Breast epithelium (tissue), 4 donors: ENCODE results near the gene STARD13. TPM values are rescaled to one million over a fixed set of nuclear protein-coding genes. Genes with fewer than 3 reads are reported as not detected.

ENCODE experiments used
- DNase-seq, 2 donors: peaks; one replicate each; pipeline ENCODE4 v3.0.0-alpha.2; 2019; ENCODE audit warnings: low spot score in 2 of 2
- H3K27ac ChIP-seq, 2 donors: fragments of 200-600 bp; sonication (generic) in 1 of 2; one replicate each; pipeline ENCODE4 v1.5.1; 2016 to 2019; ENCODE audit warnings: mild to moderate bottlenecking in 1 of 2
- H3K27me3 ChIP-seq, 2 donors: fragments of 200-600 bp; sonication (generic) in 1 of 2; one replicate each; pipeline versions ENCODE4 v1.5.1 to v1.6.0; 2017 to 2019; ENCODE audit warnings: control low read depth in 1 of 2, mild to moderate bottlenecking in 1 of 2
- H3K36me3 ChIP-seq: fragments of 200-600 bp; one replicate; pipeline ENCODE4 v1.5.1; 2019
- H3K4me1 ChIP-seq, 2 donors: fragments of 200-600 bp; sonication (generic); one replicate each; pipeline ENCODE4 v1.5.1; 2016 to 2019; ENCODE audit warnings: control low read depth in 1 of 2
- H3K4me3 ChIP-seq, 3 donors: fragments of 200-600 bp; sonication (generic); 1 replicate in 2 of 3; 2 replicates in 1 of 3; pipeline ENCODE4 v1.5.1; 2016 to 2019; ENCODE audit warnings: mild to moderate bottlenecking in 3 of 3, moderate library complexity in 2 of 3
- H3K9me3 ChIP-seq, 2 donors: fragments of 200-600 bp; sonication (generic) in 1 of 2; one replicate each; pipeline ENCODE4 v1.5.1; 2016 to 2019; ENCODE audit warnings: control low read depth in 1 of 2
- CTCF ChIP-seq, 3 donors: fragments of 450-650 bp; IDR thresholded peaks; one replicate each; pipeline ENCODE4 v1.5.1; 2016 to 2017; ENCODE audit warnings: antibody characterized with exemption in 3 of 3, mild to moderate bottlenecking in 3 of 3, moderate library complexity in 3 of 3
- POLR2A ChIP-seq: fragments of 450-650 bp; IDR thresholded peaks from one replicate; pipeline ENCODE4 v1.6.1; 2016; ENCODE audit warnings: antibody characterized with exemption, mild to moderate bottlenecking, moderate library complexity
- POLR2AphosphoS5 ChIP-seq, 3 donors: sonication (generic); formaldehyde crosslinking; IDR thresholded peaks; one replicate each; pipeline ENCODE4 v1.6.1; 2017; ENCODE audit warnings: antibody characterized with exemption in 3 of 3
- intact Hi-C: fragments of 100-400 bp; cut with DNase I; formaldehyde crosslinking; loops from one replicate; pipeline ENCODE4 v1.15.1; 2023; ENCODE audit warnings: low total_unique reads
- total RNA-seq, 3 donors: library from RNA; depleted of rRNA; stranded (reverse); fragments of >200 nt; gene quantifications; one replicate each; pipeline ENCODE4 v1.1.0, GENCODE V29; 2016

The STARD13 gene
- total RNA-seq, 3 donors from 2014 or later: 42.4 to 62.3 (median 58.7) TPM

GRCh38 chr13:33138441-33138840, 147.1 kb downstream of the STARD13 start:
- TF ChIP-seq CTCF (IDR thresholded peaks at IDR 0.05): no peak
- TF ChIP-seq POLR2A: no peak
- no peak for TF ChIP-seq POLR2AphosphoS5 (IDR thresholded peaks at IDR 0.05)
- Histone ChIP-seq H3K4me1 (no peaks in the 10 kb centered on the region), H3K27ac (peak overlapping the region in 1 of 2 donors; percentile 9), H3K4me3 (no peak overlapping the region), H3K36me3 (no peaks in the 10 kb centered on the region), H3K9me3 (peaks cover 0 to 5% of the 10 kb centered on the region in 2 donors), H3K27me3 (no peaks in the 10 kb centered on the region)
- intact Hi-C loops: no loop called here
- DNase-seq: no peak

- no peak overlapping the region for H3K4me3 ChIP-seq
- no peaks in the 10 kb centered on the region for H3K36me3 ChIP-seq
- DNase-seq: no peak
- no peaks in the 10 kb centered on the region for H3K4me1 ChIP-seq
- intact Hi-C loops: no loop called here
- no peaks in the 10 kb centered on the region for H3K27me3 ChIP-seq
- no peak for TF ChIP-seq POLR2A
- TF ChIP-seq CTCF (IDR thresholded peaks at IDR 0.05): no peak
- TF ChIP-seq POLR2AphosphoS5 (IDR thresholded peaks at IDR 0.05): no peak
- H3K27ac ChIP-seq: peak overlapping the region in 1 of 2 donors; percentile 53
- peaks cover 0 to 5% of the 10 kb centered on the region in 2 donors for H3K9me3 ChIP-seq
Measured at GRCh38 chr13:33137721-33138120, 147.8 kb downstream of the STARD13 start.

- Histone ChIP-seq H3K4me3 (no peak overlapping the region), H3K9me3 (peaks cover 0 to 5% of the 10 kb centered on the region in 2 donors), H3K36me3 (no peaks in the 10 kb centered on the region), H3K27me3 (no peaks in the 10 kb centered on the region), H3K4me1 (no peaks in the 10 kb centered on the region), H3K27ac (no peak overlapping the region)
- no peak for DNase-seq
- no peak for TF ChIP-seq POLR2A
- no peak for TF ChIP-seq POLR2AphosphoS5 (IDR thresholded peaks at IDR 0.05)
- TF ChIP-seq CTCF (IDR thresholded peaks at IDR 0.05): no peak
- intact Hi-C loops: no loop called here
Measured at GRCh38 chr13:33135097-33135496, 150.5 kb downstream of the STARD13 start.

- TF ChIP-seq POLR2A (no peak), CTCF (IDR thresholded peaks at IDR 0.05) (no peak), POLR2AphosphoS5 (IDR thresholded peaks at IDR 0.05) (no peak)
- no peak for DNase-seq
- H3K4me1 ChIP-seq: no peaks in the 10 kb centered on the region
- H3K27me3 ChIP-seq: no peaks in the 10 kb centered on the region
- H3K4me3 ChIP-seq: no peak overlapping the region
- no peak overlapping the region for H3K27ac ChIP-seq
- intact Hi-C loops: no loop called here
- H3K36me3 ChIP-seq: no peaks in the 10 kb centered on the region
- peaks cover 0 to 5% of the 10 kb centered on the region in 2 donors for H3K9me3 ChIP-seq
Measured at GRCh38 chr13:33134213-33134612, 151.3 kb downstream of the STARD13 start.

GRCh38 chr13:33132644-33133440, 152.7 kb downstream of the STARD13 start:
- Histone ChIP-seq H3K36me3 (no peaks in the 10 kb centered on the region), H3K4me3 (no peak overlapping the region)

More at GRCh38 chr13:33132644-33133440, 152.7 kb downstream of the STARD13 start:
- TF ChIP-seq POLR2AphosphoS5 (IDR thresholded peaks at IDR 0.05) (no peak), POLR2A (no peak), CTCF (IDR thresholded peaks at IDR 0.05) (no peak)
- intact Hi-C loops: no loop called here
- Histone ChIP-seq H3K9me3 (peaks cover 0 to 5% of the 10 kb centered on the region in 2 donors), H3K4me1 (no peaks in the 10 kb centered on the region), H3K27me3 (no peaks in the 10 kb centered on the region), H3K27ac (peak overlapping the region in 1 of 2 donors; percentile 7)
- DNase-seq: no peak
